Measurements from ENCODE around the gene SAMSN1.

SAMSN1 gene

DNA sequence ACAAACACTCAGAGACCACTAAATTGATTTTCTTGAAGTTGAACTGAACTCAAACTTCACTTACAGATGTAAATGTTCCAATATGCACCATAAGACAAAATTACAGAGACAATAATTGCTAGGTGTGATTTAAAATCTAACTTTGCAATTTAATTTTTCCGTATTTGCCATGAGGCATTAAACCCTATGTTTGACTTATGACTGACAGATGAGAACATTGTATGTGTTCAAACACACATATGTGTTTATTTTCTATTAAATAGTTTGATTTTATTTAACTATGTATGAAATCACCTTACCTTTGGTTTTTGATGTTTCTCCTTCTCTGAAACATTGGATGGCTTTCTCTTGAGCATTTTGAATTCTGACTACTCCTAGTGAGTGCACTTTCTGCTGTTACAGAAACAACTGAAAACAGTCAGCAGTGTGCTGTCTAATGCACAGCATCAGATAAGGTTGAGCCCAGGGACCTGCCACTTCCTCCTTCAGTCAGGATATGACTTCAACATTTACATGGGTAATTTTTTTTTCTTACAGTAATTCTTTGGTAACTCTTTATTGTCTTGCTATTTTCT, at the start of gene SAMSN1:
TSS of gene SAMSN1 (minus strand) at position 410 of the 575 bp plus-strand sequence. CDS start at position 356, 54 bp downstream.
- no peak for DNase-seq

DNA sequence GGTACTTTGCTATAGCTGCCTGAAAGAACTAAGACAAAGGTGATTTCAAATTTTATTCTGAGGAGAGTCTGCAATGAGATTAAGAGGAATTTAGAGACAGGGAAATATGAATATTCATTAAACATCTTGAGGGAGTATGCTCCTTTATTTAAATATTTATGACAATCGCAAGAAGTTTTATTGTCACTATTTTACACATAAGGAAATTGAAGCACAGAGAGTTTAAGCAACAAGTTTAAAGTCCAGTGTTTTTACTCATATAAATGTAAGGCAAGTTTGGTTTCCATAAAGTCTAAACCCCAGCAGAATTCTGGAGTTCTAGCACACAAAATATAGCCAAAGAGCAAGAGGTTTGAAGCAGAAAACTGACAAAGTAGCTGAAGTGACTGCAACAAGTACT, 49.3 kb upstream of the SAMSN1 start:
- no peak for DNase-seq

DNA sequence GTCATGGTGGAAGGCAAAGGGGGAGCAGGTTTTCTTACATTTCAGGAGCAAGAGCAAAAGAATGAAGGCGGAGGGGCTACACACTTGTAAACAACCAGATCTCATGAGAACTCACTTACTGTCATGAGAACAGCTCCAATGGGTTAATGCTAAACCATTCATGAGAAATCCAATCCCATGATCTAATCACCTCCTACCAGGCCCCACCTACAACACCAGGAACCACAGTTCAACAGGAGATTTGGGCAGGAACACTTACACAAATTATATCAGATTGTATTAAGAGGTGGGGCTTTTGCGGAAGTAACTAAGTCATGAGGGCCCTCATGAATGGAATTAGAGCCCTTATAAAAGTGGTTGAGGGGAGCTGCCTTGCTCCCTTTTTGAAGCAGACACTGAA, 48.9 kb upstream of the SAMSN1 start:
- no peak for DNase-seq

DNA sequence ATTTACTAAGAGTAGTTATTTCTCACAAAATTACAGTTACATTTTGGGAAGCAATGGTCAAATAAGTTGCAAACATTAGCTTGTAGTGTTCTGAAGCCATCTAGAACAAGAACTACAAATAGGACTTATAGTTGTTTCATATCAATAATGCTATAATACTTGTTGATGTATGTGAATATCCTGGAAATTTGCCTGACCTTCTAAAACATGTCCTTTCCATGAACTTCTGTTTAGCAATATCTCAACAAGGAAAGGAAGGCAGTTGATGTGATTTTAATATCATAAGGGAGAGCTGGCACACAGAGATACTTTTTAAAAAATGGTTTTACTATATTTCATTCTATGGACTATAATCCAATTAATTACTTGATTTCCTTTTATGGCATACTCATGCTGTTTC, 47.1 kb upstream of the SAMSN1 start:
- no peak for DNase-seq

DNA sequence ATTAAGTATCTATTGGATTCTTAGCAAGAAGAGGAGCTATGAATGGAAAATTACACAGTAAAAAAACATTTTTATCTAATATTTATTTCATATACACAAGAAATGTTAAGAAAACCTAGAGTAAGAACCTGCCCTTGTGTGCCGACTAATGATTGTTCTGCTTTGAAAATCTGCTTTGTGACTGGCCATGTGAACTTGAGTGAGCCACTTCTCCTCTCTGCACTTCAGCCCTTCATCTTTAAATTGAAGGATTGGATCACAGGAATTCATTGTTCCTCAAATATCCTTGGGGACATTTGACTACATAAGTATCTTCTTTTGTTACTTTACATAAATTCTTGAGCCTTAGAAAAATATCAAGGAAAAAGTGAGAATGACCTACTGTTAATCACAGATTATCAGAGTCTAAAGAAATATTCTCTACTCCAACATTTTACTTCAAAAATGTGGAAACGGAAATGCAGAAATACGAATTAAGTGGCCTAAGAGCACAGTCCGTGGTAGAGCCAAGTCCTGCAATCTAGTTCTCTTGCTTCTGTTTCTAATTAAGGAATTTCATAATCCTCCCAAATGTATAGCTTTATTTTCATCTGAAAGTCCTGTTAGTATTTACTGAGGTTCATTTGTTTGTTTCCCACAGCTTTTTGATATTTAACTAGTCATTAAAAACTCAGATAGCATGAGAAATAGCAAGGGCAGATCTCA, 46.3 kb upstream of the SAMSN1 start:
- DNase-seq: no peak

DNA sequence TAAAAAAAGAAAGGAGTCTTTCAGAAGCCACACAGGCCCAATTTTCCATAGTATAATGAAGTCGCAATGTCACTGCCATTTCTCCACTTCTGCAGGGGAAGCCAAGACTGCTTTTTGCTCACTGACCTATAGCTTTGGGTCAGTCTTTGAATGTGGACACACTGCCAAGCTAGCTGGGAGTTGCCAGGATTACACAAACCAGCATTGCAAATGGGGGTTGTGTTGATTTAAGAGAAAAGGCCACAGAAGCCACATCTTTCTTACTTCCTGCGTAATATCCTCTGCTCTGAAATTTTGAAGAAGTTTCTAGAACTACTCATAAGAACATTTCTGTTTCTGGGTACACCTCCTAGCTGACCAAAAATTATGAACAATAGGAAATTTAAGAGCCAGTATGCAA, 45.8 kb upstream of the SAMSN1 start:
- DNase-seq: no peak

DNA sequence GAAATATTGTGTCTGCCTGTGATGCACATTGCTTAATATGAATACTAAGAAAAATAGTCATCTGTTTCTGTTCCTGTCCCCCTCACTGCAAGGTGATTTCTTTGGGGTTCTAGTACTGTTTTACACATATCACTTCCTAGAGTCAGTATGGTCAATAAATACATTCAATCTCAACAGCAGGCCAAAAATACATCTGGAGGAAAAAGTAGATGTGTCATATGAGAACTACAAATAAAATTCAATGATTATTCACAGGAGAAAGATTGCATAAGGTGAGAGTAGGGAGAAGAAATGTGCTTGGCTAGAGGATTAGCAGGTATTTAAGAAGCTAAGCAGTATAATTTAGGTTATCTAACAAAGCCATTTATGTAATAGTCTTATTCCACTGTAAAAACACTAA, 45.3 kb upstream of the SAMSN1 start:
- DNase-seq: no peak

DNA sequence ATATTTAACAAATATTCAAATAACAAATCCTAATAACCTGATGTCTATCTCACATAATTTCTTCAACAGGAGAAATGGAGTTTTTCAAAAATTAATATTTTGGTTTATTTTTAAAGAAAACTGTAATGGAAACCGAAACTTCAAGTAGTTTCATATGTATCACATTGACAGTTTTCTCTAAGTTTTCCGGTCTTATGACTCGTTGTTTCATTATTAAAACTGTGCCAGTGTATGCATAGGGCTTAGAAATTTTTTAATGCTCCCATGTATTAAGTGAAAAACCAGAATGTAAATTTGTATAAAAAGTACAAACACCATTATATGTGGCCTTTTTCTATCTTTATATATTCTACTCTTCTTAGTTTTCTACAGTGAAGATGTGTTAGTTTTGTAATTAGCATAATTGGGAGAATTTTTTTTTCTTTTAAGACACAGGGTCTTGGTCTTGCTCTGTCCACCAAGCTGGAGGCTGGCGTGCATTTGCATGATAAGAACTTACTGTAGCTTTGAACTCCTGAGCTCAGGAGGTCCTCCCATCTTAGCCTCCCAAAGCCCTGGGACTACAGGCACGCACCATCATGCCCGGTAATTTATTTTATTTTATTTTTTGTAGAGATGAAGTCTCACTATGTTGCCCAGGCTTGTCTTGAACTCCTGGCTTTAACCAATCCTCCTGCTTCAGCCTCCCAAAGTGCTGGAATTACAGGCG, 43.9 kb upstream of the SAMSN1 start:
- no peak for DNase-seq

DNA sequence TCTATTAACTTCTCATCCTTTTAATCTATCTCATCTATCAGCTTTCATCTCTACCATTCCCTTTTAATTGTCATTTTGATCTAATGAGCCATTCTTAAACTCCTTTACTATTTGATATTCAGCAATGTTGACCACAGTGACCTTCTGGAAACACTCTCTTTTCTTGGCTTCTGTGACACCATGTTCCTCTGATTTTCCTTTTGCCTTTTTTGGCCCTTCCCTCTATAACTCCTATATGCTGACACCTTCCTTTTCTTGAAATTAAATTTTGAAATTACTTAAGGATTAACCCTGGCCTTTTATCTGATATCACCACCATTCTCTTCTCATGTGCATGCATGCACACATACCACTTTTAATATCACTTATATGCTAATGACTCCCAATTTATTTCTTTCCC, 41.2 kb upstream of the SAMSN1 start:
- no peak for DNase-seq

DNA sequence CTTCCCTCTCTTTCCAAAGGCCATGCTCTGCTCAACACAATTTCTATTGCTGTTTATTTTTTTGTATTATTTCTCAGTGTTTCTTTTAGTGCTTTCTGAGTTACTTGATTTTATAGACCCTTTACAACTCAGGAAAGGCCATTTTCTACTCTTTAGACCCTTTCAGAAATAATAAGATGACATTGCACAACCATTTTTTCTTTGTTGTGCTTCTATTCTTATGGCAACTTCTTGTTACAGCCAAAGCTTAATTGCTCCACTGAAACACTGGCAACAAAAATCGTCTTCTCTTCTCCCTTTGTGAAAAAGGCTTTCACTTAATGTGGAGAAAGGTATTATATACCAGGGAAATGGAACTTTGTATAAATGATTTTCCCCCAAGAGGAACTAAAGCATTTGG, 39.0 kb upstream of the SAMSN1 start:
- no peak for DNase-seq

DNA sequence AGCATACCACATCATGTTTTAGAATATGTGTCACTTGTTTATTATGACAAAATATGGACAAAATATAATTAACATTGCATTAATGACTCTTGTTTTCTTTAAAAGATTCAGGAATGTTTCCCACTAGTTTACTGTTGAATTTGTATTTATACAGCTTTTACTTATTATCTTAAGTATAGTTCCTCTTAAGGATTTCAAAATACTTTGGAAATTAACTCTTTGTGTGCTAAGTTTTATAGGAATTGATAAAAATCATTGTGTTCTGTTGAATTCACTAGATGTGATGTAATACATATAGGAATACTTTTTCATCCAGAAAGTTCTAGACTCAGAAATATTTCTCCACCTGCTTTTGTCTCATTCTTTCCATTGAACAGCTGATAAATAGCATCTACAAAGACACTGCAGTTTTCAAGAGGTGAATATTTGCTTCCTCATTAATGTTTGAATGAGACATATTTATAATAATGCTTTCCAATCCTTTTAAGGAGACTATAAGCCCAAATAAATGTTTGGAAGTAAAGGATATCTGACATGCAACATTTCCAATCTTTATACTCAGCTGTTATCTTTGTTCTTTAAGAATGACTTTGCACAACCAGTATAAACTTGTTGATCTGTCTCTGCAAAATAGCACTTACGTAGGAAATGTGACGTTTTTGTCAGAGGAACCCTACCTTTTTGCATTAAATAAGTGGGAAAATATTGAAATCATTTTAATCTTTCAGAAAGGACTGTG, 38.4 kb upstream of the SAMSN1 start:
- no peak for DNase-seq

DNA sequence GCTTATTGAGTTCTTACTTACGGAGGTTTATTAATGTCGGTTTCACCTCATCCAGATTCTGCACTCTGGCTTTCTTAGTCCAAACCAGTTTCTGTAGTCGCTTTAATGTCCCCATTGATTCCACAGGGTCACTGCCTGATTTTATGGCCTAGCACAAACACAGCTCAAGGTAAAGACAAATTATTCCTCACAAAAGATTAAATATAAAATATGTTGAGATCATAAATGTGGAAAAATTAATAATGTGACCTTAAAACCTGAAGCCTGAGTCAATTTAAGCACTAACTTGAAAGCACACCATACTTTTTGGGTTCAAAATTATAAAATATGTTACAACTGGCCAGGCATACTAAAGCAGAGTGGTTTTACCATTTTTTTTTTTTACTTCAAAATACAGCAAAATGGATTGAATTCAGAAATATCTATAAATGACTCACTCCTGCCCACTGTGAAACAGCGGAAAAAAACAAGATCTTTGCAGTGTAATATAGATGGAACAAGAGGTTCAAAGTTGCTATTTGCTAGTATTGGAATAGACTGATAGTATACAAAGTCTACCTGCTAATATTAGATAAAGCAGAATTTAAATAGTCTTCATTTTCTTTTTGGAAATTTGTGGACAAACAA, 37.6 kb upstream of the SAMSN1 start:
- DNase-seq: no peak

DNA sequence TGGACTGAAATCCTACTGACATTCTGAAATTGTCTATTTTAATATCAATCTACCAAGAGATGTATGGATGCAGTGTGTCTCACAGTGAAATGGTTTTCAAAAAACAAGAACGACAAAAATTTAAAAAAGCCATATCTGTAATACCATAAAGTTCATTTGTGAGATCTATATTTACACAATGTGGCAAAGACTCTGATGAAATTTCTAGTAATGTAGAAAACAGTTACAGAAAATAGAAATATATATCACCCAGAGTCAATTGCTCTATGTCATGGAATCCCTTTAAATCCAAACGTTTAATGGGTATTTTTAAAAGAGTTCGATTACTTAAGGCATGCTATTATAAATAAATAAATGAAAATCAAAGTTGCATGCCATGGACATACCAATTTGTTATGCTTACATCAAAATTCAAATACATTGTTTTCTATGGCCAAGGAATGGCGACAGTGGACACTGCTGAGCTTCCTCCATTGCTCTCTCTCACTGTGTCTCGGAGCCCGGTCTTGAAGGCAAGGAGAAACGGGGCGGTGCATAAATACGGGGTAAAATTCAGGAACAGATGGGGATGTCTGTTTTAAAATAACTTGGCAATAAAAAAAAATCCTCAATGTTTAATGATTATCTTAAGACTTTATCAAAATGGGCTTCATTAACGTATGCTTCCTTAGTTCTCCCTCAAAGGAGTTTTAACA, 37.0 kb upstream of the SAMSN1 start:
- no peak for DNase-seq

DNA sequence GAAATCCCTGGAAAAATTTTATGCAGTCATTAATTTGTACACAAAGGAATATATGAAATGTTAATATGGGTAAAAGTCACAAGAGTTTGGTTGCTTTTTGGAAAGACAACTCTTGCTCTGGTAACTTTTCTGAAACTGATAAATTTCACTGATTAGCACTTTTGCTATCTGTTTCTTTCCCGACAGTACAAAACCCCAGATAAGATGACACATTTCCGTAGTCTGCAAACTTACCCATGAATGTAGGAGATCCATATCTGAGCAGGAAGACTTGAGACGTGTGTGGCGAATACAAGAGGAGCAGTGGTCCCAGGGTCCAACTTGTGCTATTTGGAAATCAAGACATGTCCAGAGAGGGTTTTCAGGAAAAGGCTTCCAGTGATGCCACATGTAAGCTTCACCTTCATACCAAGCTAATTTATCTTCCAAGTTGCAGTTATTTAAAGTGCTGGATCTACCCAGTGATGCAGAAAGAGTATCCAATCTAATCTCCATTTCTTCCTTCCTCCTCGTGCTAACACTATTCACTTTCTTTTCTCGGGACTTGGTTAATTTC, 35.9 kb upstream of the SAMSN1 start:
- no peak for DNase-seq

DNA sequence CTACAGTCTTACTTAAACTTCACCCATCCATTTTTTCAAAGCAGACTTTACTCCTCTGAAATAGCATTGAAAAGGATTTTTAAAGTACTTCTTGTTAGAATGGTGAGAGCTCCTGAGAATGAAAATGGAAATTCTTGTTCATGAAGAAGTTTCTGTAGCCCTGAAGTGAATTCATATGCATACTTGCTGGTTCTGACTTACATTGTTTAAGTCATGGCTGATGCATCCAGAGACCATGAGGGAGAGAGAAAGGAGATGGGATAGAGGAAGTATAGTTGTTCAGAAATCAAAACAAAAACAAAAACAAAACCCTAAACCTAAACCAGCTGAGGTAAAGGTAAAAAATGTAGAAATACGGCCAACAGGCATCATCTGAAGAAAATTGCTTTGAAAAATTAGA, 27.1 kb upstream of the SAMSN1 start:
- DNase-seq: no peak

DNA sequence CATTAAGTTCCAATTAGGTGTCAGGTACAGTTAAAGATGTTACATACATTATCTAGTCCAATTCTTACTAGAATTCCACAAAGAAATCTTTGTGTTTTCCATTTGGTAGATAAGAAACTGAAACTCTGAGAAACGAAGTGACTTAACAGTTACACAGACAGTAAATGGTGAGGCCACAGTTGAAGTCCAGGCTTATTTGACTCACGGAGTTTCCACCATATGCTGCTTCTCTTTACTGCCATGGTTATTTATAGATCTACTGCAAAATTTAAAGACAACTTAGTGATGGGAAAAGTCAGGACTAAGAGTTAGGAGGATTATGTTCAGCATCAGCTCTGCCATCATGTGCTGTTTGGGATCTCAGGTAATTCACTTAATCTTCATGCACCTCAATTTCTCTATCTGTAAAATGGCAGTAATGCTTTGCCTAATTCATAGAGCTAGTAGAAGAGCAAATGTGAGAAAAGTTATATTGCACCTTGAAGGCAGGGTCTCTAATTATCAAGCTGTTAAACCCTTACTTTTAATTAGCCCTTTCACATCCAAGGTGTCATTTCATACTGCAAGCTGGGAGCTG, 26.2 kb upstream of the SAMSN1 start:
- no peak for DNase-seq

DNA sequence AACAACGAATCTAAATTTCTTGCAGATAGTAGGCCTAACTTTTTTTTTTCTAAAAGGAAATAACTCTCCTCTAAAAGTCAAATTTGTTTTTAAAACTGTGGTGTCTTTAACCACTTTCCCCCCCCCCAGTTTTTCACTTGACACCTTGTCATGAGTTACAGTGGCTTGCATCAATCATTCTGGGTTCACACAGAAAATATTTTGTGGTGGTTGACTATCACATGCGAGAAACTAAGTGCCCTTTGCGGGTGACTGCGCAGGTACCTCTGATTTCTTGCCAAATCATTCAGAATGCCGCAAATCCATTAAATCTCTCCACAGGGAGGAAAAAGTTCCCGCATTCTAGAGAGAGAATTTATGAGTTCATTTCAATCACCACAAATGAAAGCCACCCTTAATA, 23.8 kb upstream of the SAMSN1 start:
- DNase-seq: no peak

DNA sequence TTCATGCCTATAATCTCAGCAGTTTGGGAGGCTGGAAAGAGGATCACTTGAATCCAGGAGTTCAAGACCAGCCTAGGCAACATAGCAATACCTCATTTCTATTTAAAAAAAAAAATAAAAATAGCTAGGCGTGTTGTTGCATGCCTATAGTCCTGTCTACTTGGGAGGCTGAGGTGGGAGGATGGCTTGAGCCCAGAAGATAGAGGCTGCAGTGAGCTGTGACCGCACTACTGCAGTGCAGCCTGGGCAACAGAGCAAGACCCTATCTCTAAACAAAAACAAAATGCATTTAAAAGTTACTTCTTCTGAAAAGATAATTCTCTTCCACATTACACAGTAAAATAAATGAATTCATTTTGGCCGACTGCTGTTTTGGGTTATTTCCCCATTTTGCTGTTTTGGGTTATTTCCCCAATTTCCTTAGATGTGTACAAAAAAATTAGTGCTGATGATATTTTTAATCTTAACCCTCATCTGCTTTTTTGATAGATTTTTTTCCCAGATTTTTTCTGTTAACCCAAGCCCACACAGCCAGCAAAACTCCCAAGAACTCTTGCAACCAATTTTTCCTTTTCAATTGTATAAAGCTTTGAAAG, 23.0 kb upstream of the SAMSN1 start:
- DNase-seq: no peak

DNA sequence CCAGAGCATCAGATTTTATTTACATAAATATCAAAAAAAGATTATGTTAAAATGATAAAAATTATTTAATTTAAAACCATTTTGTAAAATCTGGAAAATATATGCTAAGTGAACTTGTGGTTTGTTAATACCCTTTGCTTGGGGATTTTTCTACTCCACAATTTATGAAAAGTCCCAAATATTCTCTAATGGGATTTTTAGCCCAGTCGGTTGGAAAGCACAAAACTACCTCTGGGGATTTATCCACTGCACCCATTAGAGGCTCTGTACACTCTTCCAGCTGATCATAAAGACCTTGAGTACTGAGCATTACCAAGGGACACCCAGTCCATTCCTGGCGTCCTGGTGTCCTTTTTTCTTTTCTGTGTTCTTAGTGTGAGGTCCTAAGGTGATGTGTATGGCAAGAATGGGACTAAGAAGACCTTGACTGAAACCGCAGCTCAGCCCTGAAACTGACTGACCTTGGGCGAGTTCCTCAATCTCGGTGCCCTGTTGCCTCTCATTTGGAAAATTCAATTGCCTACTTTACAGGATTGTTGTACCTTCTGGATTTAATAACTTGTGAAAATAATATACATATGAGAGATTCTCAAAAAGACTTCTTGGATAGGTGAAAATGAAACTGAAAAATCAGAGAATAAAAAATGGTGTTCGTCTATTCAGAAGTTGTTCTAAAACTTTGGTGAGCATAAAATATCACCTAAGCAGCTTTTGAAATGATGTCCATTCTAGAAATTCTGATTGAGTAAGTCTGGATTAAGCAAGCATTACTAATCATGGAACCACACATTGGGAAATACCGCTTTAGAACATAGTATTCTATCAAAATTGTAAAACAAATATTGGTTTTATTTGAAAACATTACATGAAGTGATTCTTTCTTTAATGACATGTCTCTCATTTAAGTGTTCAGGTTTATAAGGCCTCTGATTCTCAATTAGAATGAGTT, 21.5 kb upstream of the SAMSN1 start:
- no peak for DNase-seq

DNA sequence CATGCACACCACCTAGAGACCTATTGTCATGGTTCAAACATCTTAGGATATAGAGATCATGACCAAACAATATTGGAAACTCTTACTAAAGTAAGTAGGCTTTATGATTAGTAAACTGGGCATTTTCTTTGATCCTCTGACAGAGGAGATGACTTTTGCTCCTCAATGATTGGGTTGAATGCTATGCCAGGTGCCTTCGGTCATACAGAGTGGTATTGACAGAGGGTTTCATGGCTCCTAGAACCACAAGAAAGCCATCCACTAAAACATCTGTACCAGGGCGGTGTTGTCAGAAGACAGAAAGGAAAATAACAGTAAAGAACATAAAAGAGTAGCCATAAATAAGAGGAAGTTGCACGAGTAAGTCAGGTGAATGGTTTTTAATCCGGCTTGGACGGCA, 20.8 kb upstream of the SAMSN1 start:
- no peak for DNase-seq

All from NCI-H510A treated with DMSO at 0.1 percent for 48 hours (cell line).